K562 (cell line): Measurements from ENCODE around the gene HMGCL. TPM values are rescaled to one million over a fixed set of nuclear protein-coding genes. Genes with fewer than 3 reads are reported as not detected.

ENCODE experiments used
- ASH1L ChIP-seq: fragments of 450-650 bp; IDR thresholded peaks from 2 replicates; pipeline ENCODE4 v1.6.1; 2018; ENCODE audit warnings: borderline replicate concordance, mild to moderate bottlenecking, low read depth; ENCODE audit not compliant: partially characterized antibody
- CUX1 ChIP-seq: fragments of 200-800 bp; sonication (Bioruptor generic); IDR thresholded peaks from 2 replicates; pipeline ENCODE4 v1.6.1; 2016; ENCODE audit warnings: missing genetic modification characterization, missing compliant biosample characterization
- FUS ChIP-seq: fragments of 200-400 bp; formaldehyde crosslinking; optimal IDR thresholded peaks from 2 replicates; pipeline ENCODE3; 2017; ENCODE audit warnings: low read depth, low read length
- MEF2D ChIP-seq: conservative IDR thresholded peaks from 2 replicates; pipeline ENCODE4 v1.6.1; 2016; ENCODE audit warnings: low read depth, missing genetic modification characterization, missing compliant biosample characterization
- POLR3G ChIP-seq: IDR thresholded peaks from 2 replicates; pipeline ENCODE4 v1.6.1; 2011; ENCODE audit not compliant: insufficient read length, insufficient replicate concordance; ENCODE audit errors: extremely low read depth
- TAF9B ChIP-seq: fragments of 450-650 bp; IDR thresholded peaks from 2 replicates; pipeline ENCODE4 v1.6.1; 2018; ENCODE audit warnings: mild to moderate bottlenecking; ENCODE audit not compliant: partially characterized antibody
- ZNF408 ChIP-seq: fragments of 250-450 bp; sonication (Bioruptor Pico); IDR thresholded peaks from 2 replicates; pipeline ENCODE4 v1.4.0; 2020; ENCODE audit warnings: low read depth, mild to moderate bottlenecking, moderate library complexity
- ZNF639 ChIP-seq, 2 experiments: fragments of 200-800 bp in 1 of 2; sonication (Bioruptor generic) in 1 of 2; sonication (generic) in 1 of 2; formaldehyde crosslinking in 1 of 2; IDR thresholded peaks in 1 of 2; conservative IDR thresholded peaks in 1 of 2; 2 replicates each; pipeline versions ENCODE4 v1.5.0 to v1.6.1; 2016 to 2020; ENCODE audit warnings: missing compliant biosample characterization in 1 of 2, missing genetic modification characterization in 1 of 2, missing genetic modification reagents in 1 of 2
- ZNF696 ChIP-seq: fragments of 250-450 bp; sonication (Bioruptor Pico); conservative IDR thresholded peaks from 2 replicates; pipeline ENCODE4 v1.4.0; 2020; ENCODE audit warnings: mild to moderate bottlenecking, moderate library complexity
- polyA plus RNA-seq, 8 experiments: library from polyadenylated mRNA; depleted of rRNA in 4 of 8; stranded (reverse) in 5 of 8; unstranded in 3 of 8; fragments of >200 nt; fragmentation: Nextera tagmentation in 2 of 8; fragmentation: Illumina TruSeq in 1 of 8; extraction: Ambion mirVana in 2 of 8; extraction: Trizol in 1 of 8; gene quantifications; 2 replicates each; pipeline versions ENCODE4 v1.2.1 to v1.2.3, GENCODE V29; 2011 to 2014; ENCODE audit warnings: inconsistent platforms in 1 of 8, missing spikeins in 1 of 8
- total RNA-seq, 7 experiments: library from RNA; depleted of rRNA in 6 of 7; stranded (reverse); fragments of >200 nt in 6 of 7; fragmentation: Illumina TruSeq in 2 of 7; extraction: Trizol in 2 of 7; gene quantifications; 2 replicates each; pipeline versions ENCODE4 v1.2.1 to v1.2.3, GENCODE V29; 2011 to 2021; ENCODE audit warnings: low replicate concordance in 1 of 7
- TF ChIP-seq, protein P1 (sequence below): fragments of 450-650 bp; formaldehyde crosslinking; IDR thresholded peaks from 2 replicates; pipeline ENCODE4 v1.4.0; 2022; ENCODE audit warnings: missing genetic modification characterization
- TF ChIP-seq, protein P2 (sequence below): fragments of 250-450 bp; sonication (Bioruptor Pico); IDR thresholded peaks from 2 replicates; pipeline ENCODE4 v1.8.0; 2022; ENCODE audit warnings: moderate library complexity, mild to moderate bottlenecking, inconsistent platforms

HMGCL gene
- total and polyA plus RNA-seq, 9 of the 15 experiments (the other 6 are each of a cell fraction or from before 2014, with no cell fraction given), result 18.0 to 82.2 (median 24.2) TPM

DNA sequence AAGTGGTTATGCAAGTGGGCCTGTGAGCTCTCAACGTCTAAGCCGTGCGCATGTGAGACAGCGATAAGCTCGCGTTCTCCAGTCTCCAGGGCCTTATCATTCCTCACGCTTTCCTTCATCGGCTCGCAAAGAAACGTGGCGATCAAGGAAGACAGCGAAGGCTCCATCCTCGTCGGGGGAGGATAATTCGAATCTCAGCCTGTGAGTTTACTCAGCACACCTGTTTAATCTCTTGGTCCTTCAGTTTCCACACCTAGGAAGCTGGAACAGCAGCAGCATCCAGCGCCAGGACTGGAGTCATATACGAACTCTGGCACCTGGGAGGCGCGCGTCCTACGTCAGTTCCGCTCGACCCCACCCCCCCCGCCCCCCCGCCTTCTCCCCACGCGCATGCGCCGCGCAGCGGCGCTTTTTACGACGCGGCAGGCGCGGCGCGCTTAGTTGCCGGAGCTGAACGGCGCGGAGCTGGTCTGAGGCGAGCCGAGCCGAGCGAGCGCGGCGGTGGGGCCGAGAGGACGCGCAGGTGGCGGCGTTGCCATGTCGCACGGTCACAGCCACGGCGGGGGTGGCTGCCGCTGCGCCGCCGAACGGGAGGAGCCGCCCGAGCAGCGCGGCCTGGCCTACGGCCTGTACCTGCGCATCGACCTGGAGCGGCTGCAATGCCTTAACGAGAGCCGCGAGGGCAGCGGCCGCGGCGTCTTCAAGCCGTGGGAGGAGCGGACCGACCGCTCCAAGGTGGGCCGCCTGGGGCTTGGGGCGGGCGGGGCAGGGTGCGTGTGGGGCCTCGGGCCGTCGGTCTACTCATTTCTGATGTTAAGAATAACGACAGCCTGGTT, 47.0 kb downstream of the HMGCL start, which contains the start of gene PITHD1 (continued):
- TF ChIP-seq, protein P1, sequence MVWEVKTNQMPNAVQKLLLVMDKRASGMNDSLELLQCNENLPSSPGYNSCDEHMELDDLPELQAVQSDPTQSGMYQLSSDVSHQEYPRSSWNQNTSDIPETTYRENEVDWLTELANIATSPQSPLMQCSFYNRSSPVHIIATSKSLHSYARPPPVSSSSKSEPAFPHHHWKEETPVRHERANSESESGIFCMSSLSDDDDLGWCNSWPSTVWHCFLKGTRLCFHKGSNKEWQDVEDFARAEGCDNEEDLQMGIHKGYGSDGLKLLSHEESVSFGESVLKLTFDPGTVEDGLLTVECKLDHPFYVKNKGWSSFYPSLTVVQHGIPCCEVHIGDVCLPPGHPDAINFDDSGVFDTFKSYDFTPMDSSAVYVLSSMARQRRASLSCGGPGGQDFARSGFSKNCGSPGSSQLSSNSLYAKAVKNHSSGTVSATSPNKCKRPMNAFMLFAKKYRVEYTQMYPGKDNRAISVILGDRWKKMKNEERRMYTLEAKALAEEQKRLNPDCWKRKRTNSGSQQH (CRISPR knock-in tag), result no peak
- TF ChIP-seq CUX1 (CRISPR knock-in tag) (no peak), ASH1L (no peak), POLR3G (no peak), ZNF696 (CRISPR knock-in tag) (no peak), MEF2D (no peak; the same call in 1 of the 2 replicates), ZNF639 (CRISPR knock-in tag; conservative IDR thresholded peaks at IDR 0.05 in 1 of 2, IDR thresholded peaks at IDR 0.05 in 1 of 2) (peak in 1 of 2 experiments; percentile 84; a peak in 2 of 4 replicates), TAF9B (peak; percentile 90), ZNF408 (no peak), FUS (peak; percentile 42)
- TF ChIP-seq, protein P2, sequence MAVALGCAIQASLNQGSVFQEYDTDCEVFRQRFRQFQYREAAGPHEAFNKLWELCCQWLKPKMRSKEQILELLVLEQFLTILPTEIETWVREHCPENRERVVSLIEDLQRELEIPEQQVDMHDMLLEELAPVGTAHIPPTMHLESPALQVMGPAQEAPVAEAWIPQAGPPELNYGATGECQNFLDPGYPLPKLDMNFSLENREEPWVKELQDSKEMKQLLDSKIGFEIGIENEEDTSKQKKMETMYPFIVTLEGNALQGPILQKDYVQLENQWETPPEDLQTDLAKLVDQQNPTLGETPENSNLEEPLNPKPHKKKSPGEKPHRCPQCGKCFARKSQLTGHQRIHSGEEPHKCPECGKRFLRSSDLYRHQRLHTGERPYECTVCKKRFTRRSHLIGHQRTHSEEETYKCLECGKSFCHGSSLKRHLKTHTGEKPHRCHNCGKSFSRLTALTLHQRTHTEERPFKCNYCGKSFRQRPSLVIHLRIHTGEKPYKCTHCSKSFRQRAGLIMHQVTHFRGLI, result no peak
